HG02642 (cell line): ENCODE results near the gene CANT1.

Experiments used
- ATAC-seq: cut with Tn5 transposase; IDR thresholded peaks from one replicate; pipeline ENCODE4 v1.9.1; 2021; ENCODE audit warnings: mild to moderate bottlenecking; ENCODE audit not compliant: unreplicated experiment, poor library complexity

Gene CANT1

DNA sequence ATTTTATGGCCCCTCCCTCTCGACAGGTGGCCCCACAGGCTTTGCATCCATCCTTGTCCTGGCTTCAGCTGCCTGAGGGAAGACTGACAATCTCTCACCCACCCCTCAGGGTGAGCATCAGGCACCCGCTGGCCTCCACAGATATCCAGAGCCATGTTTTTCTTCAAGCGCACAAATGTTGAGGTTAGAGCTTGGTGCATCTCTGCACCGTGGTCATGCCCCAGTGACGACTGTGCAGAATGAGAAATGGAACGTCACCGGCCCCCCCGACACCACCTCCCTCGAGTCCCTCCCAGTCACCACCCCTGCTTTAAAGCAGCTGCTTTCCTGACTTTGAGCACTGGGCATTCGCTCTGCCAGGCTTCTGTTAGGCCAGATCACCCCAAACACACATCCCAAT is 64.6 kb downstream of the CANT1 start:
- no peak for ATAC-seq

DNA sequence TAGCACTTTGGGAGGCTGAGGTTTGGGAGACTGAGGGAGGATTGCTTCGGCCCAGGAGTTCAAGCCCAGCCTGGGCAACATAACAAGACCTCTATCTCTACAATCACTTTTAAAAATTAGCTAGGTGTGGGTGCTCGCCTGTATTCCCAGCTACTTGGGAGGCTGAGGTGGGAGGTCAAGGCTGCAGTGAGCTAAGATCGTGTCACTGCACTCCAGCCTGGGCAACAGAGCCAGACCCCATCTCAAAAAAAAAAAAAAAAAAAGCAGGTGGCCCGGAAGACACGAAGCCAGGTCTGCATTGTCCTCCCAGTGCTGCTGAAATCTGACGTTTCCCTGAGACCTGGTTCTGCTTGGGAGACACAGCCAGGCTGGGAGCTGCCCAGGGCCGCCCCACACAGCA is 65.5 kb downstream of the CANT1 start:
- ATAC-seq = no peak
